IMR-90 (cell line): Measurements from ENCODE around the gene PKD1L1. TPM values are rescaled to one million over a fixed set of nuclear protein-coding genes. Genes with fewer than 3 reads are reported as not detected.

Experiments
- ATAC-seq: fragments of 200-7000 bp; cut with Tn5 transposase; 2 replicates; pipeline ENCODE4 v1.9.1; 2020; ENCODE audit warnings: low read depth, mild to moderate bottlenecking, moderate library complexity
- BruUV-seq: library from RNA; stranded (reverse); fragments of 400-500 nt; replicated peaks from 2 replicates; lab custom pipeline; 2021; lab: Mats Ljungman, UMichigan
- CTCF ChIA-PET: fragments of 300-600 bp; formaldehyde crosslinking; extraction: SDS; loops from one replicate; lab custom pipeline; 2021; ENCODE audit warnings: antibody characterized with exemption; lab: Yijun Ruan, JAX
- POLR2A ChIA-PET: fragments of 300-600 bp; sonication (Branson Sonifier 250); formaldehyde crosslinking; loops from one replicate; lab custom pipeline; 2022; ENCODE audit warnings: antibody characterized with exemption; ENCODE audit not compliant: unreplicated experiment; lab: Charles Lee
- DNase-seq: peaks from one replicate; pipeline ENCODE4 v3.0.0; 2013
- H2AFZ ChIP-seq: replicated peaks from 2 replicates; pipeline ENCODE3; 2013; ENCODE audit warnings: low read length, mild to moderate bottlenecking; ENCODE audit not compliant: poor library complexity
- H2AK5ac ChIP-seq: 2 replicates; pipeline ENCODE4 v1.6.1; 2013; ENCODE audit warnings: low read depth, low read length, inconsistent platforms
- H2AK9ac ChIP-seq: replicated peaks from 2 replicates; pipeline ENCODE3; 2013; ENCODE audit warnings: mild to moderate bottlenecking, low read depth, low read length, moderate library complexity; ENCODE audit not compliant: poor library complexity
- H2BK120ac ChIP-seq: 2 replicates; pipeline ENCODE4 v1.6.1; 2013; ENCODE audit warnings: low read depth, low read length, inconsistent platforms
- H2BK15ac ChIP-seq: 3 replicates; pipeline ENCODE4 v1.6.1; 2013; ENCODE audit warnings: low read depth, low read length, inconsistent platforms
- H2BK20ac ChIP-seq: 2 replicates; pipeline ENCODE4 v1.6.1; 2013; ENCODE audit warnings: low read depth, mild to moderate bottlenecking, inconsistent platforms, low read length, moderate library complexity
- H2BK5ac ChIP-seq: 2 replicates; pipeline ENCODE4 v1.6.1; 2013; ENCODE audit warnings: mild to moderate bottlenecking, low read depth, low read length, inconsistent platforms; ENCODE audit not compliant: poor library complexity, severe bottlenecking
- H3K14ac ChIP-seq: replicated peaks from 2 replicates; pipeline ENCODE4 v1.6.1; 2013; ENCODE audit warnings: low read depth, low read length, inconsistent platforms
- H3K18ac ChIP-seq: 2 replicates; pipeline ENCODE4 v1.6.1; 2013; ENCODE audit warnings: low read depth, low read length, control low read depth
- H3K23ac ChIP-seq: 2 replicates; pipeline ENCODE4 v1.6.1; 2013; ENCODE audit warnings: low read depth, low read length, inconsistent platforms
- H3K27ac ChIP-seq: 2 replicates; pipeline ENCODE4 v1.5.1; 2013; ENCODE audit warnings: mild to moderate bottlenecking, control low read depth, low read length; ENCODE audit not compliant: insufficient read depth
- H3K27me3 ChIP-seq: 2 replicates; pipeline ENCODE4 v1.6.1; 2013; ENCODE audit warnings: low read length; ENCODE audit not compliant: control insufficient read depth, insufficient read depth
- H3K36me3 ChIP-seq: 2 replicates; pipeline ENCODE4 v1.6.1; 2013; ENCODE audit warnings: low read length, mixed read lengths; ENCODE audit not compliant: control insufficient read depth, insufficient read depth
- H3K4ac ChIP-seq: 2 replicates; pipeline ENCODE4 v1.6.1; 2013; ENCODE audit warnings: low read depth, low read length, inconsistent platforms
- H3K4me1 ChIP-seq: 2 replicates; pipeline ENCODE4 v1.6.1; 2013; ENCODE audit warnings: low read length, mixed read lengths; ENCODE audit not compliant: control insufficient read depth, insufficient read depth
- H3K4me2 ChIP-seq: 2 replicates; pipeline ENCODE4 v1.6.1; 2013; ENCODE audit warnings: low read depth, mild to moderate bottlenecking, control low read depth, low read length, moderate library complexity
- H3K4me3 ChIP-seq: 2 replicates; pipeline ENCODE4 v1.5.1; 2013; ENCODE audit warnings: low read depth, mild to moderate bottlenecking, control low read depth, low read length, moderate library complexity; ENCODE audit not compliant: insufficient read depth
- H3K56ac ChIP-seq: 2 replicates; pipeline ENCODE4 v1.6.1; 2013; ENCODE audit warnings: low read length, inconsistent platforms; ENCODE audit not compliant: insufficient read depth; ENCODE audit errors: extremely low read depth
- H3K79me1 ChIP-seq, 2 experiments: 2 replicates each; pipeline ENCODE4 v1.6.1; 2013; ENCODE audit warnings: low read length in 2 of 2, inconsistent platforms in 1 of 2, low read depth in 1 of 2
- H3K9ac ChIP-seq: 2 replicates; pipeline ENCODE4 v1.6.1; 2013; ENCODE audit warnings: low read depth, low read length, control low read depth
- H3K9me1 ChIP-seq: 2 replicates; pipeline ENCODE4 v1.6.1; 2013; ENCODE audit warnings: low read length, inconsistent platforms; ENCODE audit not compliant: insufficient read depth
- H3K9me3 ChIP-seq: 2 replicates; pipeline ENCODE4 v1.6.1; 2013; ENCODE audit warnings: low read length; ENCODE audit not compliant: control insufficient read depth, insufficient read depth
- H4K20me1 ChIP-seq: 2 replicates; pipeline ENCODE4 v1.6.1; 2013; ENCODE audit warnings: low read length, inconsistent platforms; ENCODE audit not compliant: insufficient read depth
- H4K5ac ChIP-seq: 2 replicates; pipeline ENCODE4 v1.6.1; 2013; ENCODE audit warnings: mild to moderate bottlenecking, low read depth, low read length, control low read depth
- H4K8ac ChIP-seq, 2 experiments: 2 replicates each; pipeline ENCODE4 v1.6.1; 2013; ENCODE audit warnings: low read depth in 2 of 2, low read length in 2 of 2, control low read depth in 1 of 2, inconsistent platforms in 1 of 2
- H4K91ac ChIP-seq: 2 replicates; pipeline ENCODE4 v1.6.1; 2013; ENCODE audit warnings: low read depth, low read length, inconsistent platforms; ENCODE audit not compliant: insufficient read depth
- BHLHE40 ChIP-seq: fragments of 150-350 bp; IDR thresholded peaks from 2 replicates; pipeline ENCODE4 v1.6.1; 2016; ENCODE audit warnings: mild to moderate bottlenecking, low read depth, low read length
- CEBPB ChIP-seq: IDR thresholded peaks from 2 replicates; pipeline ENCODE4 v1.6.1; 2012; ENCODE audit warnings: low read depth, low read length, improper control_type of control experiment
- CHD1 ChIP-seq: IDR thresholded peaks from 2 replicates; pipeline ENCODE4 v1.6.1; 2012; ENCODE audit warnings: low read depth, low read length, improper control_type of control experiment
- FOS ChIP-seq: fragments of 150-350 bp; IDR thresholded peaks from 2 replicates; pipeline ENCODE4 v1.6.1; 2016; ENCODE audit warnings: low read depth, low read length
- MAFK ChIP-seq: IDR thresholded peaks from 2 replicates; pipeline ENCODE4 v1.6.1; 2012; ENCODE audit warnings: low read depth, low read length, improper control_type of control experiment
- MAZ ChIP-seq: IDR thresholded peaks from 2 replicates; pipeline ENCODE4 v1.6.1; 2012; ENCODE audit warnings: low read depth, mild to moderate bottlenecking, low read length, improper control_type of control experiment, moderate library complexity, borderline replicate concordance
- MXI1 ChIP-seq: IDR thresholded peaks from 2 replicates; pipeline ENCODE4 v1.6.1; 2012; ENCODE audit warnings: low read depth, mild to moderate bottlenecking, low read length, moderate library complexity, borderline replicate concordance
- NFE2L2 ChIP-seq: fragments of 150-350 bp; IDR thresholded peaks from 2 replicates; pipeline ENCODE4 v1.6.1; 2016; ENCODE audit warnings: low read depth, mild to moderate bottlenecking, low read length
- POLR2A ChIP-seq: IDR thresholded peaks from 2 replicates; pipeline ENCODE4 v1.6.1; 2012; ENCODE audit warnings: mild to moderate bottlenecking, low read depth, low read length
- RAD21 ChIP-seq: IDR thresholded peaks from 2 replicates; pipeline ENCODE4 v1.6.1; 2012; ENCODE audit warnings: low read length, improper control_type of control experiment
- RCOR1 ChIP-seq: IDR thresholded peaks from 2 replicates; pipeline ENCODE4 v1.6.1; 2012; ENCODE audit warnings: mild to moderate bottlenecking, low read length, improper control_type of control experiment; ENCODE audit not compliant: insufficient replicate concordance
- RFX5 ChIP-seq: IDR thresholded peaks from 2 replicates; pipeline ENCODE4 v1.8.0; 2012; ENCODE audit warnings: low read depth, mild to moderate bottlenecking, low read length, moderate library complexity
- SMC3 ChIP-seq: fragments of 150-350 bp; IDR thresholded peaks from 2 replicates; pipeline ENCODE4 v1.6.1; 2016; ENCODE audit warnings: low read depth, mild to moderate bottlenecking, antibody characterized with exemption, low read length, moderate library complexity
- WGBS, 2 experiments: methylation state at CpG; one replicate each; pipeline versions ENCODE4 v1.1.5 to v1.1.7; 2013; ENCODE audit warnings: missing lambda C conversion rate in 2 of 2; ENCODE audit not compliant: insufficient read length in 1 of 2; ENCODE audit errors: extremely low coverage in 2 of 2; 5-methylcytosine and 5-hydroxymethylcytosine counted together
- dilution Hi-C: fragments of 300-500 bp; cut with HindIII; formaldehyde crosslinking; loops from one replicate; pipeline ENCODE4 v1.14.3; 2018; ENCODE audit warnings: low sequenced_read_pairs; ENCODE audit not compliant: unreplicated experiment
- in situ Hi-C: fragments of 300-500 bp; cut with MboI; formaldehyde crosslinking; loops from 3 replicates; pipeline ENCODE4 v1.14.3; 2019; ENCODE audit warnings: low sequenced_read_pairs, inconsistent platforms, mixed read lengths
- intact Hi-C: fragments of 100-400 bp; cut with micrococcal nuclease; formaldehyde crosslinking; loops from 2 replicates; pipeline ENCODE4 v1.10.0; 2022
- polyA plus RNA-seq, 3 experiments: library from polyadenylated mRNA; depleted of rRNA; stranded (reverse); fragments of >200 nt; gene quantifications; 2 replicates each; pipeline ENCODE4 v1.2.3, GENCODE V29; 2012; ENCODE audit warnings: low replicate concordance in 1 of 3
- total RNA-seq: library from RNA; depleted of rRNA; stranded (reverse); fragments of >200 nt; gene quantifications from 2 replicates; pipeline ENCODE4 v1.2.3, GENCODE V29; 2012
- TF ChIP-seq, protein P1 (sequence below): fragments of 150-350 bp; IDR thresholded peaks from 2 replicates; pipeline ENCODE4 v1.6.1; 2017; ENCODE audit warnings: mild to moderate bottlenecking, antibody characterized with exemption, low read length, low read depth
- TF ChIP-seq, protein P2 (sequence below): fragments of 150-350 bp; IDR thresholded peaks from 2 replicates; pipeline ENCODE4 v1.6.1; 2016; ENCODE audit warnings: low read depth, mild to moderate bottlenecking, low read length, moderate library complexity, borderline replicate concordance
- TF ChIP-seq, protein P3 (sequence below): conservative IDR thresholded peaks from 2 replicates; pipeline ENCODE4 v1.5.1; 2012; ENCODE audit warnings: mild to moderate bottlenecking, low read depth, low read length, improper control_type of control experiment

Gene PKD1L1
- total and polyA plus RNA-seq, 2 of the 4 experiments (the other 2 are of a cell fraction), result under 0.01 to 0.15 TPM

DNA sequence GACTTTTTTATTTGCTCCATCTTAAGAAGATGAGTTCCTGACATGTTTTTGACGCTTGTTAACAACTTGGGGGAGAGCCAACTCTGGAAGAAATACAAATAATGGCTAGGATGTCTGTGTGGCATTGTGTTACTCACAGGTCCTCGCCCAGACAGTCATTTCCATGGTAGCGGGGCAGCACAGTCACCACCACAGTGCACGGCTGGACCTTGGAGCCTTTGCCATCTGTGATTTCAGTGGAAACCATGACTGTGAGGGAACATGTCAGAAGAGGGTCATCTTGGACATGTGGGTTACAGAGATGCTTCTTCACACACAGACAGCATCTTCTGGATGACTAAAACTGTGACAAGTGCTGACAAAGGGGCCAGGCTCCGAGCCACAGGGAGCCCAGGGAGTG, 74.5 kb downstream of the PKD1L1 start:
- no peak for TF ChIP-seq SMC3
- TF ChIP-seq NFE2L2, result no peak
- TF ChIP-seq RCOR1, result no peak
- TF ChIP-seq, protein P1, sequence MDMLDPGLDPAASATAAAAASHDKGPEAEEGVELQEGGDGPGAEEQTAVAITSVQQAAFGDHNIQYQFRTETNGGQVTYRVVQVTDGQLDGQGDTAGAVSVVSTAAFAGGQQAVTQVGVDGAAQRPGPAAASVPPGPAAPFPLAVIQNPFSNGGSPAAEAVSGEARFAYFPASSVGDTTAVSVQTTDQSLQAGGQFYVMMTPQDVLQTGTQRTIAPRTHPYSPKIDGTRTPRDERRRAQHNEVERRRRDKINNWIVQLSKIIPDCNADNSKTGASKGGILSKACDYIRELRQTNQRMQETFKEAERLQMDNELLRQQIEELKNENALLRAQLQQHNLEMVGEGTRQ, result no peak
- no peak for TF ChIP-seq RAD21
- TF ChIP-seq POLR2A, result no peak
- no peak for TF ChIP-seq MXI1
- no peak for TF ChIP-seq CHD1
- TF ChIP-seq, protein P2, sequence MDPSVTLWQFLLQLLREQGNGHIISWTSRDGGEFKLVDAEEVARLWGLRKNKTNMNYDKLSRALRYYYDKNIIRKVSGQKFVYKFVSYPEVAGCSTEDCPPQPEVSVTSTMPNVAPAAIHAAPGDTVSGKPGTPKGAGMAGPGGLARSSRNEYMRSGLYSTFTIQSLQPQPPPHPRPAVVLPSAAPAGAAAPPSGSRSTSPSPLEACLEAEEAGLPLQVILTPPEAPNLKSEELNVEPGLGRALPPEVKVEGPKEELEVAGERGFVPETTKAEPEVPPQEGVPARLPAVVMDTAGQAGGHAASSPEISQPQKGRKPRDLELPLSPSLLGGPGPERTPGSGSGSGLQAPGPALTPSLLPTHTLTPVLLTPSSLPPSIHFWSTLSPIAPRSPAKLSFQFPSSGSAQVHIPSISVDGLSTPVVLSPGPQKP, result no peak
- no peak for TF ChIP-seq MAZ
- TF ChIP-seq FOS, result no peak
- TF ChIP-seq, protein P3, sequence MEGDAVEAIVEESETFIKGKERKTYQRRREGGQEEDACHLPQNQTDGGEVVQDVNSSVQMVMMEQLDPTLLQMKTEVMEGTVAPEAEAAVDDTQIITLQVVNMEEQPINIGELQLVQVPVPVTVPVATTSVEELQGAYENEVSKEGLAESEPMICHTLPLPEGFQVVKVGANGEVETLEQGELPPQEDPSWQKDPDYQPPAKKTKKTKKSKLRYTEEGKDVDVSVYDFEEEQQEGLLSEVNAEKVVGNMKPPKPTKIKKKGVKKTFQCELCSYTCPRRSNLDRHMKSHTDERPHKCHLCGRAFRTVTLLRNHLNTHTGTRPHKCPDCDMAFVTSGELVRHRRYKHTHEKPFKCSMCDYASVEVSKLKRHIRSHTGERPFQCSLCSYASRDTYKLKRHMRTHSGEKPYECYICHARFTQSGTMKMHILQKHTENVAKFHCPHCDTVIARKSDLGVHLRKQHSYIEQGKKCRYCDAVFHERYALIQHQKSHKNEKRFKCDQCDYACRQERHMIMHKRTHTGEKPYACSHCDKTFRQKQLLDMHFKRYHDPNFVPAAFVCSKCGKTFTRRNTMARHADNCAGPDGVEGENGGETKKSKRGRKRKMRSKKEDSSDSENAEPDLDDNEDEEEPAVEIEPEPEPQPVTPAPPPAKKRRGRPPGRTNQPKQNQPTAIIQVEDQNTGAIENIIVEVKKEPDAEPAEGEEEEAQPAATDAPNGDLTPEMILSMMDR, result no peak
- no peak for TF ChIP-seq RFX5
- no peak for TF ChIP-seq MAFK
- TF ChIP-seq BHLHE40, result no peak
- no peak for TF ChIP-seq CEBPB
- no peak overlapping the region for H2AK9ac ChIP-seq
- peaks cover 8% of the 10 kb centered on the region for H3K27me3 ChIP-seq
- ChIA-PET POLR2A (interaction anchor here (0.6 kb wide), 1 partner anchor 319 kb away, joined by 3 read pairs; no protein-coding TSS in a partner anchor), CTCF (no interaction called here)
- no peak overlapping the region for H2BK20ac ChIP-seq
- BruUV-seq, result no TSS peak
- H3K56ac ChIP-seq, result no peak overlapping the region
- H3K23ac ChIP-seq, result no peak overlapping the region
- no peak overlapping the region for H2BK120ac ChIP-seq
- H2AK5ac ChIP-seq, result no peak overlapping the region
- H4K5ac ChIP-seq, result no peak overlapping the region
- no peak overlapping the region for H3K9ac ChIP-seq
- 52% methylated on average over 3 of the region's 5 CpGs; no CpG with 5 or more reads in 1 of the 2 experiments for WGBS, 2 experiments
- intact Hi-C loops (no loop called here), in situ Hi-C loops (no loop called here), dilution Hi-C loops (no loop called here)
- no peak overlapping the region for H3K27ac ChIP-seq
- H3K4me3 ChIP-seq, result no peak overlapping the region
- H3K4me2 ChIP-seq, result no peak overlapping the region
- no peak overlapping the region for H2BK15ac ChIP-seq
- H2BK5ac ChIP-seq, result no peak overlapping the region
- no peaks in the 10 kb centered on the region for H4K20me1 ChIP-seq
- H3K9me1 ChIP-seq, result no peaks in the 10 kb centered on the region
- no peaks in the 10 kb centered on the region for H3K36me3 ChIP-seq
- H2AFZ ChIP-seq, result no peak overlapping the region
- no peaks in the 10 kb centered on the region for H3K4me1 ChIP-seq
- H4K8ac ChIP-seq, result no peak overlapping the region
- H3K4ac ChIP-seq, result no peak overlapping the region
- no peaks in the 10 kb centered on the region for H3K79me1 ChIP-seq
- peak; percentile 65 for DNase-seq
- H3K18ac ChIP-seq, result no peak overlapping the region
- H3K9me3 ChIP-seq, result no peaks in the 10 kb centered on the region
- no peak overlapping the region for H4K91ac ChIP-seq
- peak; percentile 42 for ATAC-seq
- H3K14ac ChIP-seq, result no peak overlapping the region
